Measurements from ENCODE around the gene AFF2. TPM values are rescaled to one million over a fixed set of nuclear protein-coding genes. Genes with fewer than 3 reads are reported as not detected.

AFF2 gene
- polyA plus RNA-seq, 1 of the 3 experiments (the other 2 are of a cell fraction): not detected

DNA sequence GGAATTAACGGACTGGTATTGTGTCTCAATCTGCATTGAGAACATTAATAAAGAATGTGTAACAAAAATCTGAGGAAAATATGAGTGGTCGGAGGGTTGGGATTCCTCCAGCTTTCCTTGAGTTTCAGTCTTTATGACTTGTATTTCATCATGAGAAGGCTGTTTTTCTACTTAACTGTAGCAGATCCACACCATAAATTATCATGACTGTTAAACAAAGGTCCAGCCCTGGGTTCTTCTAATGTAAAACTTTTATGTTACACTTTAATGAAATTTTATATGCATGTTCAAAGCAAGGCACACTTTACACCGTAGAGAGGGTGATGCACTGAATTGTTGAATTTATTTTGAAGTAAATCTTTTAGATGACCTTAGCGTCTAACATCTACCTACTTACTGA, 7.0 kb downstream of the AFF2 start (continued):
- TF ChIP-seq, protein P1, sequence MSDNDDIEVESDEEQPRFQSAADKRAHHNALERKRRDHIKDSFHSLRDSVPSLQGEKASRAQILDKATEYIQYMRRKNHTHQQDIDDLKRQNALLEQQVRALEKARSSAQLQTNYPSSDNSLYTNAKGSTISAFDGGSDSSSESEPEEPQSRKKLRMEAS (IDR thresholded peaks at IDR 0.05; ENCODE audit: low read depth): no peak
- no peak for TF ChIP-seq POLR2AphosphoS5 (IDR thresholded peaks at IDR 0.05; ENCODE audit: low read depth, low read length)

DNA sequence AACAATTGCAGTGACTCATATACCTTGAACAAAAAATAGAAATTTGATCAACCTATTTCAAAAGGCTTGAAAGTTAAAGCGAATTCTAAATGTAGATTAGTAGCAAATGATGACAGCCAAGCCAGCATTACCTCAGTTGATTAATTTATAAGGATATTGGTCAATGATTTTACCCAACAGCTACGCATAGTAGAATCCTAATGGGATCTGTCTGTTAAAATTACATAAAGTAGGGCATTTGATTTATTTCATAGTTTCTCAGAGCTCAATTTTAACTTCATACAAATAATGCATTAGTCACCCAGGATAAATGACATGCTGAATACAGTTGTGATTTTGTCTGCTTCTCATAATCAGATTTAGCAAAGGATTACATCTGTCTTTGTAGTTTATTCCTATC, 12.0 kb downstream of the AFF2 start:
- H3K79me2 ChIP-seq (ENCODE audit: insufficient read depth): no peaks in the 10 kb centered on the region
- 3% methylated on average over 2 of the region's 2 CpGs for WGBS (ENCODE audit: low lambda C conversion rate)
- CTCF ChIA-PET: interaction anchor here (1.0 kb wide), 1 partner anchor 18 kb away, joined by 4 read pairs; no protein-coding TSS in a partner anchor

More for the DNA sequence above, 12.0 kb downstream of the AFF2 start:
- POLR2A ChIA-PET: no interaction called here
- no peak overlapping the region for H3K4me3 ChIP-seq (ENCODE audit: low read depth in 2 of 2, low read length in 1 of 2)
- no peak overlapping the region for H3K4me2 ChIP-seq
- H3K36me3 ChIP-seq (replicated peaks in 1 of 2; ENCODE audit: control insufficient read depth in 1 of 2, insufficient read depth in 2 of 2, low read length in 1 of 2): no peaks in the 10 kb centered on the region
- no peak overlapping the region for H2AFZ ChIP-seq (ENCODE audit: low read depth)
- no peak for DNase-seq
- H3K4me1 ChIP-seq (ENCODE audit: control insufficient read depth in 1 of 2, insufficient read depth in 2 of 2, low read depth in 1 of 2, low read length in 1 of 2): no peaks in the 10 kb centered on the region
- H3K9me3 ChIP-seq: no peaks in the 10 kb centered on the region
- no peaks in the 10 kb centered on the region for H3F3A ChIP-seq (replicated peaks; ENCODE audit: insufficient read depth)
- TF ChIP-seq, protein P2, sequence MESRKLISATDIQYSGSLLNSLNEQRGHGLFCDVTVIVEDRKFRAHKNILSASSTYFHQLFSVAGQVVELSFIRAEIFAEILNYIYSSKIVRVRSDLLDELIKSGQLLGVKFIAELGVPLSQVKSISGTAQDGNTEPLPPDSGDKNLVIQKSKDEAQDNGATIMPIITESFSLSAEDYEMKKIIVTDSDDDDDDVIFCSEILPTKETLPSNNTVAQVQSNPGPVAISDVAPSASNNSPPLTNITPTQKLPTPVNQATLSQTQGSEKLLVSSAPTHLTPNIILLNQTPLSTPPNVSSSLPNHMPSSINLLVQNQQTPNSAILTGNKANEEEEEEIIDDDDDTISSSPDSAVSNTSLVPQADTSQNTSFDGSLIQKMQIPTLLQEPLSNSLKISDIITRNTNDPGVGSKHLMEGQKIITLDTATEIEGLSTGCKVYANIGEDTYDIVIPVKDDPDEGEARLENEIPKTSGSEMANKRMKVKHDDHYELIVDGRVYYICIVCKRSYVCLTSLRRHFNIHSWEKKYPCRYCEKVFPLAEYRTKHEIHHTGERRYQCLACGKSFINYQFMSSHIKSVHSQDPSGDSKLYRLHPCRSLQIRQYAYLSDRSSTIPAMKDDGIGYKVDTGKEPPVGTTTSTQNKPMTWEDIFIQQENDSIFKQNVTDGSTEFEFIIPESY (IDR thresholded peaks at IDR 0.05; ENCODE audit: borderline replicate concordance, low read depth): no peak
- TF ChIP-seq RXRA (IDR thresholded peaks at IDR 0.05; ENCODE audit: borderline replicate concordance, low read depth) (no peak), YY1 (IDR thresholded peaks at IDR 0.05; ENCODE audit: low read depth) (no peak), NFIC (IDR thresholded peaks at IDR 0.05; ENCODE audit: borderline replicate concordance) (no peak), RFX5 (IDR thresholded peaks at IDR 0.05; ENCODE audit: low read length) (no peak), TCF12 (IDR thresholded peaks at IDR 0.05) (no peak), EZH2phosphoT487 (IDR thresholded peaks at IDR 0.05; ENCODE audit: borderline replicate concordance, low read depth) (no peak), FOSL2 (IDR thresholded peaks at IDR 0.05; ENCODE audit: borderline replicate concordance, low read depth) (no peak), RCOR1 (IDR thresholded peaks at IDR 0.05; ENCODE audit: low read length) (no peak), GATA2 (CRISPR knock-in tag; IDR thresholded peaks at IDR 0.05) (no peak), ELF1 (IDR thresholded peaks at IDR 0.05) (no peak), MEF2A (IDR thresholded peaks at IDR 0.05; ENCODE audit: borderline replicate concordance, low read depth) (no peak)
- TF ChIP-seq, protein P3, sequence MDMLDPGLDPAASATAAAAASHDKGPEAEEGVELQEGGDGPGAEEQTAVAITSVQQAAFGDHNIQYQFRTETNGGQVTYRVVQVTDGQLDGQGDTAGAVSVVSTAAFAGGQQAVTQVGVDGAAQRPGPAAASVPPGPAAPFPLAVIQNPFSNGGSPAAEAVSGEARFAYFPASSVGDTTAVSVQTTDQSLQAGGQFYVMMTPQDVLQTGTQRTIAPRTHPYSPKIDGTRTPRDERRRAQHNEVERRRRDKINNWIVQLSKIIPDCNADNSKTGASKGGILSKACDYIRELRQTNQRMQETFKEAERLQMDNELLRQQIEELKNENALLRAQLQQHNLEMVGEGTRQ (IDR thresholded peaks at IDR 0.05; ENCODE audit: borderline replicate concordance, low read depth, low read length): no peak
- TF ChIP-seq, protein P4, sequence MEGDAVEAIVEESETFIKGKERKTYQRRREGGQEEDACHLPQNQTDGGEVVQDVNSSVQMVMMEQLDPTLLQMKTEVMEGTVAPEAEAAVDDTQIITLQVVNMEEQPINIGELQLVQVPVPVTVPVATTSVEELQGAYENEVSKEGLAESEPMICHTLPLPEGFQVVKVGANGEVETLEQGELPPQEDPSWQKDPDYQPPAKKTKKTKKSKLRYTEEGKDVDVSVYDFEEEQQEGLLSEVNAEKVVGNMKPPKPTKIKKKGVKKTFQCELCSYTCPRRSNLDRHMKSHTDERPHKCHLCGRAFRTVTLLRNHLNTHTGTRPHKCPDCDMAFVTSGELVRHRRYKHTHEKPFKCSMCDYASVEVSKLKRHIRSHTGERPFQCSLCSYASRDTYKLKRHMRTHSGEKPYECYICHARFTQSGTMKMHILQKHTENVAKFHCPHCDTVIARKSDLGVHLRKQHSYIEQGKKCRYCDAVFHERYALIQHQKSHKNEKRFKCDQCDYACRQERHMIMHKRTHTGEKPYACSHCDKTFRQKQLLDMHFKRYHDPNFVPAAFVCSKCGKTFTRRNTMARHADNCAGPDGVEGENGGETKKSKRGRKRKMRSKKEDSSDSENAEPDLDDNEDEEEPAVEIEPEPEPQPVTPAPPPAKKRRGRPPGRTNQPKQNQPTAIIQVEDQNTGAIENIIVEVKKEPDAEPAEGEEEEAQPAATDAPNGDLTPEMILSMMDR (IDR thresholded peaks at IDR 0.05): no peak
- TF ChIP-seq, protein P1 (IDR thresholded peaks at IDR 0.05; ENCODE audit: low read depth): no peak
- no peak overlapping the region for H3K27ac ChIP-seq (ENCODE audit: low read depth in 2 of 2, low read length in 1 of 2)
- no peaks in the 10 kb centered on the region for H3K9me2 ChIP-seq
- no peaks in the 10 kb centered on the region for H4K20me1 ChIP-seq (ENCODE audit: insufficient read depth)
- H3K9ac ChIP-seq: no peak overlapping the region
- H3K27me3 ChIP-seq (ENCODE audit: insufficient read depth): no peaks in the 10 kb centered on the region

Measured in SK-N-SH (cell line).